Chondrocyte (in vitro differentiated cells): ENCODE measurements around the gene FTSJ3. TPM values are rescaled to one million over a fixed set of nuclear protein-coding genes. Genes with fewer than 3 reads are reported as not detected.

Experiments used
- DNase-seq: peaks from one replicate; pipeline ENCODE4 v3.0.0; 2021; ENCODE audit warnings: mixed read lengths, low spot score
- H3K27ac Mint-ChIP-seq: one replicate; pipeline ENCODE4 v1.8.0; 2021; ENCODE audit warnings: mild to moderate bottlenecking, moderate library complexity, mixed read lengths; ENCODE audit not compliant: unreplicated experiment
- H3K27me3 Mint-ChIP-seq: 2 replicates; pipeline ENCODE4 v1.8.0; 2021; ENCODE audit warnings: low read depth, mixed read lengths
- H3K36me3 Mint-ChIP-seq: 2 replicates; pipeline ENCODE4 v1.8.0; 2021; ENCODE audit warnings: low read depth, mixed read lengths
- H3K4me1 Mint-ChIP-seq: 2 replicates; pipeline ENCODE4 v1.8.0; 2021; ENCODE audit warnings: low read depth, mild to moderate bottlenecking, mixed read lengths
- H3K4me3 Mint-ChIP-seq: one replicate; pipeline ENCODE4 v1.8.0; 2021; ENCODE audit warnings: mild to moderate bottlenecking, moderate library complexity, mixed read lengths; ENCODE audit not compliant: unreplicated experiment
- H3K9me3 Mint-ChIP-seq: 2 replicates; pipeline ENCODE4 v1.8.0; 2021; ENCODE audit warnings: low read depth, mixed read lengths
- total RNA-seq: library from RNA; stranded (reverse); gene quantifications from 3 replicates; pipeline ENCODE4 v1.2.1, GENCODE V29; 2021
- TF ChIP-seq, protein P1 (sequence below): fragments of 200-600 bp; sonication (generic); IDR thresholded peaks from 2 replicates; pipeline ENCODE4 v1.5.0; 2021; ENCODE audit warnings: antibody characterized with exemption, mild to moderate bottlenecking, moderate library complexity

FTSJ3 gene
- total RNA-seq, 1 donor from 2014 or later = 26.5 TPM

DNA sequence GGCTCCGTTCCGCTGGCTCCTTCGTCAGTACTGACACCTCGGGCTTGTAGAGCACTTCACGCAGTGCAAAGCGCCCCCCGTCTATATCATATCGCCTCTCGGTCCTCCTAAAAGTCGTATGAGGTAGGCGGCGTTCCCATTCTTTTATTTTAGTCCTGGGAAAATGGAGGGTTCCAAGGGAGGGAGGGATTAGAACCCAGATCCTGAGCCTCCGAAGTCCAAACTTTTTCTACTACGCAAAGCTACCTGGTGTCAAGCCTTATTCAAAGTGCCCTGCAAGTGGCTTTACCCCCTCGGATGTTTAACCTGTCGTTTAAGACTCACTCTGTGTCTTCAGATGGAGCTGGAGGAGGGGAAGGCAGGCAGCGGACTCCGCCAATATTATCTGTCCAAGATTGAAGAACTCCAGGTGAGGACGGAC is 348 bp upstream of the FTSJ3 start:
- Mint-ChIP-seq H3K4me3 (peak overlapping the region; percentile 99), H3K4me1 (peaks cover 36% of the 10 kb centered on the region), H3K27me3 (no peaks in the 10 kb centered on the region), H3K9me3 (no peaks in the 10 kb centered on the region), H3K27ac (peak overlapping the region; percentile 100), H3K36me3 (peaks cover 41% of the 10 kb centered on the region)
- DNase-seq = no peak
- TF ChIP-seq, protein P1, sequence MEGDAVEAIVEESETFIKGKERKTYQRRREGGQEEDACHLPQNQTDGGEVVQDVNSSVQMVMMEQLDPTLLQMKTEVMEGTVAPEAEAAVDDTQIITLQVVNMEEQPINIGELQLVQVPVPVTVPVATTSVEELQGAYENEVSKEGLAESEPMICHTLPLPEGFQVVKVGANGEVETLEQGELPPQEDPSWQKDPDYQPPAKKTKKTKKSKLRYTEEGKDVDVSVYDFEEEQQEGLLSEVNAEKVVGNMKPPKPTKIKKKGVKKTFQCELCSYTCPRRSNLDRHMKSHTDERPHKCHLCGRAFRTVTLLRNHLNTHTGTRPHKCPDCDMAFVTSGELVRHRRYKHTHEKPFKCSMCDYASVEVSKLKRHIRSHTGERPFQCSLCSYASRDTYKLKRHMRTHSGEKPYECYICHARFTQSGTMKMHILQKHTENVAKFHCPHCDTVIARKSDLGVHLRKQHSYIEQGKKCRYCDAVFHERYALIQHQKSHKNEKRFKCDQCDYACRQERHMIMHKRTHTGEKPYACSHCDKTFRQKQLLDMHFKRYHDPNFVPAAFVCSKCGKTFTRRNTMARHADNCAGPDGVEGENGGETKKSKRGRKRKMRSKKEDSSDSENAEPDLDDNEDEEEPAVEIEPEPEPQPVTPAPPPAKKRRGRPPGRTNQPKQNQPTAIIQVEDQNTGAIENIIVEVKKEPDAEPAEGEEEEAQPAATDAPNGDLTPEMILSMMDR = no peak

DNA sequence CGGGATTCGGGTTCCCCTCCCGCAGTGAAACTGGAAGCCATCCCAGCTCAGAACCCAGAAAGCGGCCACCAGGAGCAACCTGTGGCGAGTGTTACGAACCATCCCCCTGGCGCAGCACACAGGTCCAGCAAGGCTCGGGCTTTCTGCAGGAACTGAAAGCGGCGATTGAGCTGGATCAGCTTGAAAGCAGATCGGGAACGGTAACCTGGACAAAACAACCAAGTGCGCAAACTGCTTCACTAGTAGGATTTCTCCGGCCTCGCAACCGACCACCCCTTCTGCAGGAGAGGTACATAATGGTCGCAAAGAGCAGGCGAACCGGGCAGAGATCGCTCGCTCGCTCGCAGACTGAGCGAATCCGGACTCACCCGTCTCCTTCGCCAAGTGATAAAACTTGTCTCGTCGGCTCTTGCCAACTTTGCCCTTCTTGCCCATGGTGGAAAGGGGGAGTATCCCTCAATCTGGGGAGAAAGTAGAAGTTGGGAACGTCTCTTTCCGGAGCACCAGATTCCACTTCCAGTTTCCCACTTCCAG is 928 bp downstream of the FTSJ3 start:
- peaks cover 36% of the 10 kb centered on the region for H3K4me1 Mint-ChIP-seq
- H3K9me3 Mint-ChIP-seq = no peaks in the 10 kb centered on the region
- H3K27ac Mint-ChIP-seq = peak overlapping the region; percentile 100
- peak overlapping the region; percentile 99 for H3K4me3 Mint-ChIP-seq
- no peak for DNase-seq
- TF ChIP-seq, protein P1 = no peak
- H3K36me3 Mint-ChIP-seq = peaks cover 37% of the 10 kb centered on the region
- no peaks in the 10 kb centered on the region for H3K27me3 Mint-ChIP-seq

DNA sequence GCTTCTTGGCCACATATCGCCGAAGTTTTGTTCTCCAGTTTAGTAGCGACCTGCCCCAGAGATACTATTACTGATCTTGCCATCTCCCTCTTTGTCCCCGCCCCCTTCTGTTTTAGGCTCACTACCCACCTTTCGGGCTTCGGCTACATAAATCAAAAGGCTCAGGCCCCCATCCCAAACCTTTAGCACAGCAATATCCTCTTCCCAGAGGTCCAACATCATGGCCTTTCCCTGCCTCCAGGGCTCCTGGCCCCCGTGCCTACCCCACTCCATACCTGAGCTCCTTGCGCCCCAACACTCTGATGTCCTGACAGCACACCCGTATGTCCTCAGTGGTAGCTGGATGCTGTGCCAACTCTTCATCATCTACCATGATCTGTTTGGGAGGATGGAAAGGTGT is 3.1 kb downstream of the FTSJ3 start:
- H3K36me3 Mint-ChIP-seq = peaks cover 36% of the 10 kb centered on the region
- H3K4me1 Mint-ChIP-seq = peaks cover 34% of the 10 kb centered on the region
- peak overlapping the region; percentile 49 for H3K27ac Mint-ChIP-seq
- no peak overlapping the region for H3K4me3 Mint-ChIP-seq
- no peaks in the 10 kb centered on the region for H3K27me3 Mint-ChIP-seq
- DNase-seq = no peak
- TF ChIP-seq, protein P1 = no peak
- no peaks in the 10 kb centered on the region for H3K9me3 Mint-ChIP-seq

DNA sequence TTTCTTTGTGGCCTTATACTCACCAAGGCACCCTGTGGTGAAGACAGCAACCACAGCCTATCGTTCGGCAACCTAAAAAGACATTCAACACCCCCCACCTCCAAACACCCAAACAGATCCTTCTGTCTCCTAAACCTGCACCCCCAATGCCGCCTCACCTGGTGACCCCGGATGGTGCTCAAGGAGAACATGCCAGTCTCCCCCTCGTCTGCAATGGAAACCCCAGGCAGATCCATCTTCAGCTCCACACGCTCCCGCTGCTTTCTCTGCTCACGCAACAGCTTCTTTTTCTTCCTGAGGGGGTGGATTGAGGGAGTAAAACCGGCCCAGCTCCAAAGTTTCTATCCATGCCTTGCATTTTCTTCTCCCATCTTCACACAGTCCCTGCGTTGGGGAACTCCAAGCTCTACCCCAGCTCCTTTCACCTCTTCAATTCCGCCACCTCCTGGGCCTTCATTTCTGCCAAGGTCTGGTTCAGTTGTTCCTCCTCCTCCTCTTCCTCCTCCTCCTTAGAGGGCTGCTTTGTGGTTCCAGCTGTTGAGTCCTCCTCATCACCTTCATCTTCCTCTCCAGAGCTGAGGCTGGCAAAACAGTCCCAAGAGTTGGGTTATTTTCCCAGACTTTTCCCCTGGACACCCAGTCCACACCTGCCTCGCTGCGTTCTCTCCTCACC is 3.7 kb downstream of the FTSJ3 start:
- Mint-ChIP-seq H3K27ac (no peak overlapping the region), H3K4me3 (no peak overlapping the region), H3K36me3 (peaks cover 39% of the 10 kb centered on the region)

DNA sequence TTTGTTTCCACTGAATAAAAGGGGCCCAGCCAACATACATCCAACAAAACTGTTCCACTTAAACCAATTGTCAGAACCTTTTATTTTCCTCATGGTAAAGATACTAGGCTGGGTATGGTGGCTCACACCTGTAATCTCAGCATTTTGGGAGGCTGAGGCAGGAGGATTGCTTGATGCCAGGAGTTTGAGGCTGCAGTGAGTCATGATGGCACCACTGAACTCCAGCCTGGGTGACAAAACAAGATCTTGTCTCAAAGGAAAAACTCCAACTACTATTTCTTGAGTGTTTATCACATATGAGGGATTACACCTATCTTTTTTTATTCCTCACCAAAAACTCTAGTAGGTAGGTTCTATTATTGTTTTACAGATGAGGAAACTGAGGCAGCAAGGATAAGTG is 4.9 kb downstream of the FTSJ3 start:
- Mint-ChIP-seq H3K27ac (no peak overlapping the region), H3K4me1 (peaks cover 23% of the 10 kb centered on the region), H3K27me3 (no peaks in the 10 kb centered on the region), H3K36me3 (peaks cover 50% of the 10 kb centered on the region), H3K9me3 (no peaks in the 10 kb centered on the region), H3K4me3 (no peak overlapping the region)
- DNase-seq = no peak
- TF ChIP-seq, protein P1 = no peak

More for the DNA sequence above, 3.7 kb downstream of the FTSJ3 start:
- H3K9me3 Mint-ChIP-seq = no peaks in the 10 kb centered on the region
- no peaks in the 10 kb centered on the region for H3K27me3 Mint-ChIP-seq
- peaks cover 32% of the 10 kb centered on the region for H3K4me1 Mint-ChIP-seq
- TF ChIP-seq, protein P1 = no peak
- DNase-seq = no peak
